Fibroblast of lung (primary cell): ENCODE measurements around the gene A2M.

Source experiments
- CTCF ChIP-seq, 2 donors: IDR thresholded peaks in 1 of 2; conservative IDR thresholded peaks in 1 of 2; 1 replicate in 1 of 2; 2 replicates in 1 of 2; pipeline ENCODE4 v1.5.1; 2011 to 2012; ENCODE audit warnings: low read length in 2 of 2, control low read depth in 1 of 2, inconsistent platforms in 1 of 2, low read depth in 1 of 2, mild to moderate bottlenecking in 1 of 2
- EZH2 ChIP-seq: IDR thresholded peaks from 2 replicates; pipeline ENCODE4 v1.5.1; 2012; ENCODE audit warnings: low read length, control low read depth, mild to moderate bottlenecking; ENCODE audit errors: missing control alignments

- TF ChIP-seq CTCF (conservative IDR thresholded peaks at IDR 0.05 in 1 of 2, IDR thresholded peaks at IDR 0.05 in 1 of 2; ENCODE audit: low read depth in 1 of 2, low read length in 2 of 2) (no peak), EZH2 (no peak)
These were observed 28.5 kb downstream of the A2M start for GRCh38 chr12:9087087-9087835.
